Fibroblast of lung (primary cell): ENCODE data around the gene WDR36. TPM values are rescaled to one million over a fixed set of nuclear protein-coding genes. Genes with fewer than 3 reads are reported as not detected.

Experiments
- DNase-seq, 2 donors: peaks; one replicate each; pipeline versions ENCODE4 v3.0.0 to v3.0.0-alpha.2; 2010; ENCODE audit warnings: low read depth in 2 of 2
- H2AFZ ChIP-seq: 2 replicates; pipeline ENCODE4 v1.5.1; 2012; ENCODE audit warnings: low read length, control low read depth, inconsistent platforms
- H3K27ac ChIP-seq: 2 replicates; pipeline ENCODE4 v1.5.1; 2011; ENCODE audit warnings: low read length, control low read depth; ENCODE audit not compliant: insufficient read depth
- H3K27me3 ChIP-seq: 2 replicates; pipeline ENCODE4 v1.5.1; 2011; ENCODE audit warnings: mild to moderate bottlenecking, low read length; ENCODE audit not compliant: control insufficient read depth, insufficient read depth
- H3K36me3 ChIP-seq: 2 replicates; pipeline ENCODE4 v1.5.1; 2011; ENCODE audit warnings: low read length; ENCODE audit not compliant: control insufficient read depth, insufficient read depth
- H3K4me1 ChIP-seq: 2 replicates; pipeline ENCODE4 v1.5.1; 2011; ENCODE audit warnings: low read length; ENCODE audit not compliant: control insufficient read depth, insufficient read depth; ENCODE audit errors: extremely low read depth
- H3K4me2 ChIP-seq: 2 replicates; pipeline ENCODE4 v1.5.1; 2011; ENCODE audit warnings: low read length, control low read depth; ENCODE audit not compliant: insufficient read depth; ENCODE audit errors: extremely low read depth
- H3K4me3 ChIP-seq, 4 experiments: fragments of 200-600 bp in 1 of 4; sonication (generic) in 1 of 4; replicated peaks in 1 of 4; 2 replicates each; pipeline ENCODE4 v1.5.1; 2011 to 2016; ENCODE audit warnings: low read length in 4 of 4, low read depth in 3 of 4, mild to moderate bottlenecking in 3 of 4, control low read depth in 2 of 4, inconsistent platforms in 1 of 4, mixed read lengths in 1 of 4; ENCODE audit not compliant: insufficient read depth in 1 of 4; ENCODE audit errors: control extremely low read depth in 1 of 4
- H3K79me2 ChIP-seq: 2 replicates; pipeline ENCODE4 v1.5.1; 2012; ENCODE audit warnings: mild to moderate bottlenecking, low read length, inconsistent platforms; ENCODE audit not compliant: control insufficient read depth, insufficient read depth
- H3K9ac ChIP-seq: 2 replicates; pipeline ENCODE4 v1.5.1; 2011; ENCODE audit warnings: mild to moderate bottlenecking, low read length, control low read depth; ENCODE audit not compliant: insufficient read depth
- H3K9me3 ChIP-seq: 2 replicates; pipeline ENCODE4 v1.5.1; 2012; ENCODE audit warnings: low read depth, low read length; ENCODE audit not compliant: control insufficient read depth, insufficient read depth
- H4K20me1 ChIP-seq: 2 replicates; pipeline ENCODE4 v1.5.1; 2011; ENCODE audit warnings: low read length; ENCODE audit not compliant: control insufficient read depth, insufficient read depth; ENCODE audit errors: extremely low read depth
- EZH2 ChIP-seq: IDR thresholded peaks from 2 replicates; pipeline ENCODE4 v1.5.1; 2012; ENCODE audit warnings: low read length, control low read depth, mild to moderate bottlenecking; ENCODE audit errors: missing control alignments
- polyA plus RNA-seq, 2 donors: library from polyadenylated mRNA; depleted of rRNA in 1 of 2; stranded (reverse) in 1 of 2; unstranded in 1 of 2; fragments of >200 nt; gene quantifications; 2 replicates each; pipeline ENCODE4 v1.2.1, GENCODE V29; 2011 to 2012; ENCODE audit warnings: missing spikeins in 1 of 2
- total RNA-seq: library from RNA; depleted of rRNA; stranded (reverse); fragments of >200 nt; gene quantifications from 2 replicates; pipeline ENCODE4 v1.2.1, GENCODE V29; 2014
- TF ChIP-seq, protein P1 (sequence below), 2 donors: IDR thresholded peaks in 1 of 2; conservative IDR thresholded peaks in 1 of 2; 1 replicate in 1 of 2; 2 replicates in 1 of 2; pipeline ENCODE4 v1.5.1; 2011 to 2012; ENCODE audit warnings: low read length in 2 of 2, control low read depth in 1 of 2, inconsistent platforms in 1 of 2, low read depth in 1 of 2, mild to moderate bottlenecking in 1 of 2

Gene WDR36
- total and polyA plus RNA-seq, 2 donors (not counting 1 experiment from before 2014, with no cell fraction given): 34.7 to 55.8 TPM

DNA sequence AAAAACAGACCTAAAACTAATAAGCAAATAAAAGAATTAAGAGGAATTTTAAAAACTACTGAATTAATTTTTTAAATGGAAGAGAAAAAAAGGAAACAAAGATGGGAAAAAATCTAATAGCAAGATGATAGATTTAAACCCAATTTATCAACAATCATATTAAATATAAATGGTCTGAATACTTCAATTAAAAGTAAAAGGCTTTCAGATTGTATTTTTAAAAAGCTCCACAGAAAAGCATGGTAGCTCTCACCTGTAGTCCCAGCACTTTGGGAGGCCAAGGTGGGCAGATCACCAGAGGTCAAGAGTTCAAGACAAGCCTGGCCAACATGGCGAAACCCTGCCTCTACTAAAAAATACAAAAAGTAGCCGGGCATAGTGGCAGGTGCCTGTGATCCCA is 32.0 kb upstream of the WDR36 start:
- no peaks in the 10 kb centered on the region for H3K27me3 ChIP-seq
- no peak for DNase-seq
- no peak overlapping the region for H3K4me2 ChIP-seq
- no peak overlapping the region for H3K9ac ChIP-seq
- no peaks in the 10 kb centered on the region for H4K20me1 ChIP-seq
- no peak overlapping the region for H3K27ac ChIP-seq
- TF ChIP-seq, protein P1, sequence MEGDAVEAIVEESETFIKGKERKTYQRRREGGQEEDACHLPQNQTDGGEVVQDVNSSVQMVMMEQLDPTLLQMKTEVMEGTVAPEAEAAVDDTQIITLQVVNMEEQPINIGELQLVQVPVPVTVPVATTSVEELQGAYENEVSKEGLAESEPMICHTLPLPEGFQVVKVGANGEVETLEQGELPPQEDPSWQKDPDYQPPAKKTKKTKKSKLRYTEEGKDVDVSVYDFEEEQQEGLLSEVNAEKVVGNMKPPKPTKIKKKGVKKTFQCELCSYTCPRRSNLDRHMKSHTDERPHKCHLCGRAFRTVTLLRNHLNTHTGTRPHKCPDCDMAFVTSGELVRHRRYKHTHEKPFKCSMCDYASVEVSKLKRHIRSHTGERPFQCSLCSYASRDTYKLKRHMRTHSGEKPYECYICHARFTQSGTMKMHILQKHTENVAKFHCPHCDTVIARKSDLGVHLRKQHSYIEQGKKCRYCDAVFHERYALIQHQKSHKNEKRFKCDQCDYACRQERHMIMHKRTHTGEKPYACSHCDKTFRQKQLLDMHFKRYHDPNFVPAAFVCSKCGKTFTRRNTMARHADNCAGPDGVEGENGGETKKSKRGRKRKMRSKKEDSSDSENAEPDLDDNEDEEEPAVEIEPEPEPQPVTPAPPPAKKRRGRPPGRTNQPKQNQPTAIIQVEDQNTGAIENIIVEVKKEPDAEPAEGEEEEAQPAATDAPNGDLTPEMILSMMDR (conservative IDR thresholded peaks at IDR 0.05 in 1 of 2, IDR thresholded peaks at IDR 0.05 in 1 of 2; ENCODE audit: low read depth in 1 of 2, low read length in 2 of 2): no peak
- no peak for TF ChIP-seq EZH2
- H2AFZ ChIP-seq: no peak overlapping the region
- no peaks in the 10 kb centered on the region for H3K36me3 ChIP-seq
- H3K4me3 ChIP-seq: no peak overlapping the region
- H3K4me1 ChIP-seq: no peaks in the 10 kb centered on the region
- H3K9me3 ChIP-seq: no peaks in the 10 kb centered on the region
- H3K79me2 ChIP-seq: no peaks in the 10 kb centered on the region

DNA sequence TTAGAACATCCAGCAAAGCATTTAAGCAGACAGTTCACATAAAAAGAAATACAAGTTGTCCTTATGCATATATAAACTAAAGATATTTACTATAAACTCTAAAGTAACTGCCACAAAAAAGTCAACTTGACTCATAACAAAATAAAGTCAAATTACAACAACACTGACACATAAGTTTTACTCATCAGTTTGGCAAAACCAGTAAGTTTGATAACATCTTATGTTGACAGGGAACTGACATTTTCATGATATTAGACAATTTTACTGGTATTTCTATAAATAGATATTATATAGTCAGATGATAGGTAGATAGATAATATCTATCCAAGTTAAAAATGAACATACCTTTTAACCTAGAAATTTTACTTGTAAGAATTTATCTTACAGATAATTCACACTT is 30.5 kb upstream of the WDR36 start:
- no peak for DNase-seq
- no peak overlapping the region for H3K9ac ChIP-seq
- H3K4me1 ChIP-seq: no peaks in the 10 kb centered on the region
- no peaks in the 10 kb centered on the region for H3K27me3 ChIP-seq
- H3K36me3 ChIP-seq: no peaks in the 10 kb centered on the region
- no peaks in the 10 kb centered on the region for H3K79me2 ChIP-seq
- H3K4me3 ChIP-seq: no peak overlapping the region
- no peak overlapping the region for H2AFZ ChIP-seq
- H4K20me1 ChIP-seq: no peaks in the 10 kb centered on the region
- no peak overlapping the region for H3K27ac ChIP-seq
- no peaks in the 10 kb centered on the region for H3K9me3 ChIP-seq
- H3K4me2 ChIP-seq: no peak overlapping the region
- TF ChIP-seq, protein P1 (conservative IDR thresholded peaks at IDR 0.05 in 1 of 2, IDR thresholded peaks at IDR 0.05 in 1 of 2; ENCODE audit: low read depth in 1 of 2, low read length in 2 of 2): no peak
- no peak for TF ChIP-seq EZH2

DNA sequence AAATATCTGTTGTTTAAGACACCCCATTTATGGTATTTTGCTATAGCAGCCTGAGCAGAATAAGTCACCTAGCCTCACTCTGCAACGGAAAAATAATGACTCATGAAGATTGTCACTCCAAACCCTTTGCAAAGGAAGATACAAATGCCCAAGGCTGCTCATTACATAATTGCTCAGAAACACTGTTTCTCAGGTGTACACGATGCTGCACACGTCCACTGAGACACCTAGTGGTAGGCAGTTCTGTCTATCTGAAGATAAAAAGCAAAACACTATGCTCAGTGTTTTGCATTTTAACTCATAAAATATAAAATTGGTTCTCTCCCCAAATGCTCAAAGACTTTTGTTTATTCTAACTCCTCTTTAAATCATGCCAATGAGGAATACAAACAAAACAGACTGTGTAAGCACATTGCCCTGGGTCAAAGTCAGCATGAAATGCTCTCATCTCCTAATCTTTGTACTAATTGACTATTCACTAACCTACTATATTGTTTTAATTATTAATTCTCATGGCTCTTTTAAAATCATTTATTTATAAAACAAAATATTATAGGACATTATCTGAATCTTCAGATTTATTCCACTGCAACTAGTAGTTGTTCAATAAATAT is 28.3 kb upstream of the WDR36 start:
- Histone ChIP-seq H3K27me3 (no peaks in the 10 kb centered on the region), H2AFZ (no peak overlapping the region), H3K4me3 (no peak overlapping the region), H3K9ac (no peak overlapping the region), H3K27ac (no peak overlapping the region), H3K9me3 (no peaks in the 10 kb centered on the region), H3K4me1 (no peaks in the 10 kb centered on the region), H3K36me3 (no peaks in the 10 kb centered on the region), H3K79me2 (no peaks in the 10 kb centered on the region), H3K4me2 (no peak overlapping the region), H4K20me1 (no peaks in the 10 kb centered on the region)
- no peak for TF ChIP-seq EZH2
- TF ChIP-seq, protein P1 (conservative IDR thresholded peaks at IDR 0.05 in 1 of 2, IDR thresholded peaks at IDR 0.05 in 1 of 2; ENCODE audit: low read depth in 1 of 2, low read length in 2 of 2): peak; percentile 43 to 48
- DNase-seq: peak; percentile 14 to 26
